Mammary epithelial cell (primary cell): ENCODE measurements around the gene ARPP21.

Source experiments
- CTCF ChIP-seq, 2 donors: IDR thresholded peaks in 1 of 2; conservative IDR thresholded peaks in 1 of 2; 2 replicates each; pipeline ENCODE4 v1.5.1; 2011 to 2012; ENCODE audit warnings: inconsistent platforms in 2 of 2, low read length in 2 of 2, mild to moderate bottlenecking in 2 of 2, control low read depth in 1 of 2, low read depth in 1 of 2; ENCODE audit not compliant: insufficient read depth in 1 of 2; ENCODE audit errors: extremely low read depth in 1 of 2
- EZH2 ChIP-seq: IDR thresholded peaks from 2 replicates; pipeline ENCODE4 v1.6.1; 2012; ENCODE audit warnings: low read length, inconsistent platforms, borderline replicate concordance

GRCh38 chr3:35757991-35758757 lies 118.8 kb downstream of the ARPP21 start:
- TF ChIP-seq CTCF (conservative IDR thresholded peaks at IDR 0.05 in 1 of 2, IDR thresholded peaks at IDR 0.05 in 1 of 2; ENCODE audit: extremely low read depth in 1 of 2, insufficient read depth in 1 of 2, low read depth in 1 of 2, low read length in 2 of 2) (no peak), EZH2 (no peak)
